Calu3 (cell line): ENCODE data around the gene PDE3B. TPM values are rescaled to one million over a fixed set of nuclear protein-coding genes. Genes with fewer than 3 reads are reported as not detected.

ENCODE experiments used
- BruUV-seq: library from RNA; stranded (reverse); fragments of 400-500 nt; replicated peaks from 2 replicates; lab custom pipeline; 2021; lab: Mats Ljungman, UMichigan
- CTCF ChIA-PET: fragments of 300-600 bp; sonication (Branson Sonifier 250); formaldehyde crosslinking; loops from one replicate; lab custom pipeline; 2022; ENCODE audit warnings: antibody characterized with exemption; lab: Charles Lee
- DNase-seq: peaks from one replicate; pipeline ENCODE4 v3.0.0; 2022
- H3K27ac Mint-ChIP-seq: one replicate; pipeline ENCODE4 v1.8.0; 2022; ENCODE audit warnings: mixed read lengths; ENCODE audit not compliant: unreplicated experiment
- H3K27me3 Mint-ChIP-seq: one replicate; pipeline ENCODE4 v1.8.0; 2022; ENCODE audit warnings: mixed read lengths; ENCODE audit not compliant: unreplicated experiment
- H3K36me3 Mint-ChIP-seq: one replicate; pipeline ENCODE4 v1.8.0; 2022; ENCODE audit warnings: mild to moderate bottlenecking, moderate library complexity, mixed read lengths; ENCODE audit not compliant: insufficient read depth, unreplicated experiment
- H3K4me1 Mint-ChIP-seq: one replicate; pipeline ENCODE4 v1.8.0; 2022; ENCODE audit warnings: mild to moderate bottlenecking, low read depth, mixed read lengths; ENCODE audit not compliant: unreplicated experiment
- H3K4me3 Mint-ChIP-seq: one replicate; pipeline ENCODE4 v1.8.0; 2022; ENCODE audit warnings: mild to moderate bottlenecking, low read depth, moderate library complexity, mixed read lengths; ENCODE audit not compliant: unreplicated experiment
- H3K9me3 Mint-ChIP-seq: one replicate; pipeline ENCODE4 v1.8.0; 2022; ENCODE audit warnings: low read depth, mixed read lengths; ENCODE audit not compliant: unreplicated experiment
- CTCF ChIP-seq: fragments of 200-600 bp; IDR thresholded peaks from one replicate; pipeline ENCODE4 v1.8.0; 2022; ENCODE audit warnings: antibody characterized with exemption; ENCODE audit not compliant: unreplicated experiment
- intact Hi-C: fragments of 100-400 bp; cut with micrococcal nuclease; formaldehyde crosslinking; loops from one replicate; pipeline ENCODE4 v1.10.0; 2022; ENCODE audit not compliant: unreplicated experiment
- total RNA-seq: library from RNA; stranded (reverse); gene quantifications from 2 replicates; pipeline ENCODE4 v1.2.3, GENCODE V29; 2022

PDE3B gene
- total RNA-seq, 1 experiment from 2014 or later: 4.5 TPM

GRCh38 chr11:14619603-14620531 is 23.7 kb upstream of the PDE3B start:
- Mint-ChIP-seq H3K27ac (no peak overlapping the region), H3K9me3 (no peaks in the 10 kb centered on the region), H3K4me1 (no peaks in the 10 kb centered on the region), H3K36me3 (no peaks in the 10 kb centered on the region), H3K4me3 (no peak overlapping the region), H3K27me3 (no peaks in the 10 kb centered on the region)
- intact Hi-C loops: no loop called here
- TF ChIP-seq CTCF: no peak
- BruUV-seq: no TSS peak
- no peak for DNase-seq
- CTCF ChIA-PET: no interaction called here

- H3K36me3 Mint-ChIP-seq: no peaks in the 10 kb centered on the region
- H3K4me3 Mint-ChIP-seq: no peak overlapping the region
- DNase-seq: no peak
- no peaks in the 10 kb centered on the region for H3K4me1 Mint-ChIP-seq
- intact Hi-C loops: no loop called here
- no TSS peak for BruUV-seq
- no peak overlapping the region for H3K27ac Mint-ChIP-seq
- no peak for TF ChIP-seq CTCF
- CTCF ChIA-PET: interaction anchor here (1.3 kb wide), 1 partner anchor 286 kb away, joined by 6 read pairs; no protein-coding TSS in a partner anchor
- H3K27me3 Mint-ChIP-seq: no peaks in the 10 kb centered on the region
- H3K9me3 Mint-ChIP-seq: no peaks in the 10 kb centered on the region
Measured at GRCh38 chr11:14622223-14622954, 21.2 kb upstream of the PDE3B start.

- no peak overlapping the region for H3K27ac Mint-ChIP-seq
- no peak overlapping the region for H3K4me3 Mint-ChIP-seq
- CTCF ChIA-PET: interaction anchor here (1.3 kb wide), 1 partner anchor 285 kb away, joined by 6 read pairs; no protein-coding TSS in a partner anchor
- intact Hi-C loops: no loop called here
- no peaks in the 10 kb centered on the region for H3K36me3 Mint-ChIP-seq
- H3K4me1 Mint-ChIP-seq: no peaks in the 10 kb centered on the region
- H3K27me3 Mint-ChIP-seq: no peaks in the 10 kb centered on the region
- no TSS peak for BruUV-seq
- no peak for DNase-seq
- H3K9me3 Mint-ChIP-seq: no peaks in the 10 kb centered on the region
- no peak for TF ChIP-seq CTCF
Measured at GRCh38 chr11:14623036-14623435, 20.6 kb upstream of the PDE3B start.

- no peaks in the 10 kb centered on the region for H3K36me3 Mint-ChIP-seq
- CTCF ChIA-PET: no interaction called here
- BruUV-seq: no TSS peak
- no peak for TF ChIP-seq CTCF
- H3K27ac Mint-ChIP-seq: no peak overlapping the region
- intact Hi-C loops: no loop called here
- DNase-seq: no peak
- no peak overlapping the region for H3K4me3 Mint-ChIP-seq
- no peaks in the 10 kb centered on the region for H3K27me3 Mint-ChIP-seq
- no peaks in the 10 kb centered on the region for H3K9me3 Mint-ChIP-seq
- H3K4me1 Mint-ChIP-seq: no peaks in the 10 kb centered on the region
Measured at GRCh38 chr11:14625586-14626205, 17.9 kb upstream of the PDE3B start.
